Jurkat, Clone E6-1 (cell line): ENCODE data around the gene FHL2.
"Not testable (repeated sequence)": the region's sequence is repeated elsewhere in the genome, so short reads cannot be mapped to it uniquely, and the experiment has no call there.

ENCODE experiments used
- DNase-seq: peaks from one replicate; pipeline ENCODE4 v3.0.0-alpha.2; 2011; ENCODE audit warnings: low read depth, low spot score
- H3K4me3 ChIP-seq: 2 replicates; pipeline ENCODE4 v1.5.1; 2011; ENCODE audit warnings: mild to moderate bottlenecking, low read length, control low read depth, moderate library complexity

FHL2 gene

GRCh38 chr2:105328281-105329196 is 70.3 kb downstream of the FHL2 start:
- peak; percentile 47 for DNase-seq
- H3K4me3 ChIP-seq, result peak overlapping the region; percentile 93

GRCh38 chr2:105327690-105328089 is 71.2 kb downstream of the FHL2 start:
- H3K4me3 ChIP-seq, result no peak overlapping the region
- DNase-seq, result no peak

- not testable (repeated sequence) for H3K4me3 ChIP-seq, DNase-seq
Observed at GRCh38 chr2:105327271-105327670, 71.6 kb downstream of the FHL2 start.

- DNase-seq, result no peak
Observed at GRCh38 chr2:105325389-105325963, 73.4 kb downstream of the FHL2 start.

GRCh38 chr2:105324732-105325131 is 74.1 kb downstream of the FHL2 start:
- DNase-seq, result no peak
- H3K4me3 ChIP-seq, result no peak overlapping the region

More at GRCh38 chr2:105325389-105325963, 73.4 kb downstream of the FHL2 start:
- H3K4me3 ChIP-seq, result no peak overlapping the region

- no peak overlapping the region for H3K4me3 ChIP-seq
- no peak for DNase-seq
Observed at GRCh38 chr2:105324101-105324500, 74.8 kb downstream of the FHL2 start.

- no peak for DNase-seq
- H3K4me3 ChIP-seq, result no peak overlapping the region
Observed at GRCh38 chr2:105323111-105323510, 75.7 kb downstream of the FHL2 start.

GRCh38 chr2:105321875-105322646 is 76.8 kb downstream of the FHL2 start:
- no peak for DNase-seq
- H3K4me3 ChIP-seq, result no peak overlapping the region

GRCh38 chr2:105320651-105321215 is 78.1 kb downstream of the FHL2 start:
- H3K4me3 ChIP-seq, result no peak overlapping the region
- DNase-seq, result no peak

- no peak for DNase-seq
- H3K4me3 ChIP-seq, result no peak overlapping the region
Observed at GRCh38 chr2:105317937-105318336, 80.9 kb downstream of the FHL2 start.

- DNase-seq, result no peak
- no peak overlapping the region for H3K4me3 ChIP-seq
Observed at GRCh38 chr2:105315314-105315713, 83.5 kb downstream of the FHL2 start.

- H3K4me3 ChIP-seq, result no peak overlapping the region
- DNase-seq, result no peak
Observed at GRCh38 chr2:105313877-105314276, 85.0 kb downstream of the FHL2 start.
